ENCODE measurements around the gene PRDM1.

The PRDM1 gene

DNA sequence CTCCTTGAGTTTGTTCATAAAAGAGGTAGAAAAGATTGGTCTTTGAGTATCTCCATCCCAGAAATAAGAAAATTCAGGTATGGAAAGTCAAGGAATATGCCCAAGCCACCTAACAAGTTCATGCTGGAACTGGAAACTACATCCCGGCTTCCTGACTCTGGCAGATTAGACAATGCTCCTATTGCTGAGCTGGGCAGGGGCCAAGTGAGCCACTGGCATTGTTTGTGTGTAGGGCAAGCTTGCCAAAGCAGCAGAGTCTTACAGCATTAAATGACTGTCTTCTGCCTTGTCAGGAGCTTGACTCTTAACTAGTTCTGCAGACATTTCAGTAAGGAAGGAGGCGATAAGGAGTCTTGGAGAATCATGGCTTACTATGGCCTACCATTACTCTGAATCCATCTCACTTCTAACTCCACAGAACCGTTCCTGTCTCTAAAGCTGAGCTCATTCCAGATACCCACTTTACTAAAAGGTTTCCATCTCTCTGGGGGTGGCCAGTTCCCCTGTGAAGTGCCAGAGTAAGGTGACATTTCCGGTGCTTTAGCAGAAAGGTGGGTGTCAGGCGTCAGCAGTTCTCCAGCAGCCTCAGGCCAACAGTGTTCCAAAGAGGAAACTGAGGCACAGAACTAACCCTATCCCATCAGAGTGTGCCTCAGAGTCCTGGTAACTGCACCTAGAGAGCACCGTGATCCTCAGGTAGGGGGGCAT lies 30.1 kb downstream of the PRDM1 start:
- H3K36me3 ChIP-seq (ENCODE audit: insufficient read depth, low read length), result no peaks in the 10 kb centered on the region
- H3K4me1 ChIP-seq (ENCODE audit: insufficient read depth, low read length), result peaks cover 7% of the 10 kb centered on the region
- H3K4me3 ChIP-seq (ENCODE audit: low read length), result no peak overlapping the region
- H2AFZ ChIP-seq (ENCODE audit: low read depth, low read length), result no peak overlapping the region
- H3K27me3 ChIP-seq (ENCODE audit: insufficient read depth, low read length), result peaks cover 2% of the 10 kb centered on the region
- H3K9me3 ChIP-seq (ENCODE audit: low read length), result no peaks in the 10 kb centered on the region

DNA sequence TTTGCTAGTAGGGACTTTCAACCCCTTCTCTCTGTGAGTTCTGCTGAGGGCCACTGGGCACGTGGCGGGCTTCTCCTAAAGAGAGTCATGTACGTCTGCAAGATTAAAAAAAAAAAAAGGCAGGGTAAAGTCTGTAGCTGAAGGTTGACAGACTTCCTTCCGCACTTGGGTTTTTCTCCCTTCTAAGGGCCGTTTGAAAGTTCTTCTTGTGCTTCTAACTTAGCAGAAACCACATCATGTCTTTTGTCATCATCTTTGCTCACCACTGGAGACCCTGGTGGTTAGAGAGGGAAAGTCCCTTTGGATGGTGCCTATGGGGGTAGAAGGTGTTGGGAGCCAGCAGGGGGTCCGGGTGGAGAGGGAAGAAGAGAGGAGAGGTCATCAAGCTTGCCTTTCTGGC lies 31.4 kb downstream of the PRDM1 start:
- H2AFZ ChIP-seq (ENCODE audit: low read depth, low read length), result no peak overlapping the region
- peaks cover 2% of the 10 kb centered on the region for H3K27me3 ChIP-seq (ENCODE audit: insufficient read depth, low read length)
- no peak overlapping the region for H3K4me3 ChIP-seq (ENCODE audit: low read length)
- peaks cover 7% of the 10 kb centered on the region for H3K4me1 ChIP-seq (ENCODE audit: insufficient read depth, low read length)
- no peaks in the 10 kb centered on the region for H3K9me3 ChIP-seq (ENCODE audit: low read length)
- H3K36me3 ChIP-seq (ENCODE audit: insufficient read depth, low read length), result no peaks in the 10 kb centered on the region

DNA sequence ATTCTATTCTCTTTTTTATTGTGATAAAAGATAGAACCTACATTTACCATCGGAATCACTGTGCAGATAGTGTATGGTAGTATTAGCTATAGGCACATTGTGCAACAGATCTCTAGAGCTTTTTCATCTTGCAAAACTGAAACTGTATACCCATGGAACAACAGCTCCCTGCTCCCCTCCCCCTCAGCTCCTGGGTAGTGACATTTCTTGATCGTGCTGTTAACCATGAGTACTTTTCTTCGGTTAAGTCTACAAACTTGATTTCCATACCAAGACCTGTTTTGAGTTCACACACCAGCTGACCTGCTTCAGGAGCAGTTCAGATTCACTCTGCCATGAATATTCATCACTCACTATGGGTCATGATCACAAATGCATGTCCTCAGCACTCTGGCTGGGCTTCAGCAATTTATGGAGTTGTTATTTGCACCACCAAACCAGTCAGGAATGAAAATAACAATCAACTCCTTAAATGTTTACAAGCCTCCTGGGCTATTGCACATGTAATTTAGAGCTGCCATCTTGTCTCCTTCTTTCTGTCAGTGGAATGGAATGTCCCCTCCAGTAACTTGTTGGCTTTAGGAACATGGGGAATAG lies 32.8 kb downstream of the PRDM1 start:
- Histone ChIP-seq H3K4me3 (ENCODE audit: low read length) (no peak overlapping the region), H3K4me1 (ENCODE audit: insufficient read depth, low read length) (peaks cover 7% of the 10 kb centered on the region), H3K36me3 (ENCODE audit: insufficient read depth, low read length) (no peaks in the 10 kb centered on the region), H3K27me3 (ENCODE audit: insufficient read depth, low read length) (no peaks in the 10 kb centered on the region), H3K9me3 (ENCODE audit: low read length) (no peaks in the 10 kb centered on the region), H2AFZ (ENCODE audit: low read depth, low read length) (no peak overlapping the region)

DNA sequence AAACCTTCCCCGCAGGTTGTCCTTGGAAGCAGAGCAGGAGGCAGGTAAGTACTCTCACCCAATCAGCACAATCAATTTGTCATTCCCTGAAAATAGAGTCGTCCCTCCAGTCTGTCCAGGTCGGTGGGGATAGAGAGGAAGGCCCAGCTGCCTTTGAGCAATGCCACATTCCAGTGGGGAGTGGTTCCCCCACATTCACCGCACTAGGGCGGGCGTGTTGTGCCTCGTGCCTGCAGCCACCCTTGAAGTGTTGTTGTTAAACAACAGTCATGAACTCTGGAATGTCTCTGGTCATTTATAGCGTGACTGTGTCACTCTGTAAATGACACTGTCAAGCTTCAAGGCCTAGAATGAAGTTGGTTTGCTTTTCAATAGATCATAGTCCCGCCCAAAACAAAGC lies 33.4 kb downstream of the PRDM1 start:
- Histone ChIP-seq H3K36me3 (ENCODE audit: insufficient read depth, low read length) (no peaks in the 10 kb centered on the region), H2AFZ (ENCODE audit: low read depth, low read length) (no peak overlapping the region), H3K9me3 (ENCODE audit: low read length) (no peaks in the 10 kb centered on the region), H3K27me3 (ENCODE audit: insufficient read depth, low read length) (no peaks in the 10 kb centered on the region), H3K4me1 (ENCODE audit: insufficient read depth, low read length) (peaks cover 7% of the 10 kb centered on the region), H3K4me3 (ENCODE audit: low read length) (no peak overlapping the region)

DNA sequence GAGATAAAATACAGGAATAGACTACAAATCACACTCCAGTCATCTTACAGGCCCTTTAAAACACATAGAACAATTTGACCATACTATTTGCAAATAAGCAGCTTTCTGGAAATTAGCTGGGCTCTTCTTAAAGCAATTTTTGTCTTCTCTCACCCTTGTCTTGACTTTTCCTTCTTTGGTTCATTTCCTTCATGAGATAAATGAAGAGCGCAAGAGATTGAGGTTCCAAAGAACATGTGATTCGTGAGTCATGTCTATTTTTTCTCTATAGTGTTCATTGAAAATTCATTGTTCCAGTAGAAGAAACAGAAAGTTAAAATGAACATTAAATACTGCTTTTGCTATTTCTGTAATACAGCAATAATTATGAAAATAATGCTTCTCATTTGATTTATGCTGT lies 33.9 kb downstream of the PRDM1 start:
- H2AFZ ChIP-seq (ENCODE audit: low read depth, low read length), result no peak overlapping the region
- H3K36me3 ChIP-seq (ENCODE audit: insufficient read depth, low read length), result no peaks in the 10 kb centered on the region
- no peak overlapping the region for H3K4me3 ChIP-seq (ENCODE audit: low read length)
- H3K9me3 ChIP-seq (ENCODE audit: low read length), result no peaks in the 10 kb centered on the region
- H3K4me1 ChIP-seq (ENCODE audit: insufficient read depth, low read length), result peaks cover 7% of the 10 kb centered on the region
- peaks cover 4% of the 10 kb centered on the region for H3K27me3 ChIP-seq (ENCODE audit: insufficient read depth, low read length)

DNA sequence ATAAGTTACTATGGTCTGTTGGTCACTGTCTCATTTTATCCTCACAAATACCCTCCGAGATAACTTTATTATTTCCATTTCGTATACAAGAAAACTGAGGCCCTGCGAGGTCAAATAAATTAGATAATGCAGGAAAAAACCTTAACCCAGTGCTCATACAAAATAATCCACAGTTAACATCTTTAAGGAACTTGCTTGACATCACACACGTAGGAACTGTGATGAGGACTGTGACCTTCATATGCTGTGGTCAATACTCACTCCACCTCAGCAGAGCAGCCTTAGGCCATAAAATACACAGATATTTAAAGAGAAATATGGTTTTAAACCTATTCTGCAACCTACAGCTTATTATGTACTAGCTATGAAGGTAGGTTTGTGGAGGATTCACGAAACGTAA lies 34.3 kb downstream of the PRDM1 start:
- H3K4me1 ChIP-seq (ENCODE audit: insufficient read depth, low read length), result peaks cover 7% of the 10 kb centered on the region
- H2AFZ ChIP-seq (ENCODE audit: low read depth, low read length), result no peak overlapping the region
- no peaks in the 10 kb centered on the region for H3K9me3 ChIP-seq (ENCODE audit: low read length)
- no peak overlapping the region for H3K4me3 ChIP-seq (ENCODE audit: low read length)
- H3K27me3 ChIP-seq (ENCODE audit: insufficient read depth, low read length), result peaks cover 6% of the 10 kb centered on the region
- no peaks in the 10 kb centered on the region for H3K36me3 ChIP-seq (ENCODE audit: insufficient read depth, low read length)

DNA sequence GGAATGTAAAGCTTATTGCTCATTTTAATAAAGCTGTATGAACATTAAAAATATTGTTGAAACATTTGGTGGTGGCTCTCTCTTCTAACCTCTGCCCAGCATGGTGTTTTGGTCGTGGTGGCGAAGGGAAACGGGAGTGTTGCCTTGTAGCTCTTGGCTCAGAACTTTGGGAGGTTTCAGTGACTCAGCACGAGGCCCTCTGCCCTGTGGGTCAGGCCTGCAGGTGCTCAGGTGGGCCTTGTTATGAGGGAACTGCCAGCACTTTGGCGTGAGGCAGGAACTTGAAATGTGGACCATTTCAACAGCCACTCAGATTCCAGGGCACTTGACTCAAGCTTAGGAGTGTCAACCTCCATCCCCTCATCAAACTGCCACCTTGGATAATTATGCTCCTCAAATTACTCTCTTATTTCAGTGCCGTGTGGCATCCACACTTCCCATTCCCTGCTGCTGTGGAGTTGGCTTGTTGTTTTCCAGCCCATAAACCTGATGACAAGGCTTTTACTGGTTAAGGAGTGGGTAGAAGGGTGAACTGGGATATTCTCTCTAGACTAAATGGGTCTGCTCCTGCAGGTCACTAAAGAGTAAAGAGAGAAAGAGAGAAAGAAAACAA lies 36.3 kb downstream of the PRDM1 start:
- no peak overlapping the region for H3K4me3 ChIP-seq (ENCODE audit: low read length)
- H3K36me3 ChIP-seq (ENCODE audit: insufficient read depth, low read length), result no peaks in the 10 kb centered on the region
- H3K9me3 ChIP-seq (ENCODE audit: low read length), result no peaks in the 10 kb centered on the region
- peaks cover 7% of the 10 kb centered on the region for H3K4me1 ChIP-seq (ENCODE audit: insufficient read depth, low read length)
- peaks cover 6% of the 10 kb centered on the region for H3K27me3 ChIP-seq (ENCODE audit: insufficient read depth, low read length)
- no peak overlapping the region for H2AFZ ChIP-seq (ENCODE audit: low read depth, low read length)

DNA sequence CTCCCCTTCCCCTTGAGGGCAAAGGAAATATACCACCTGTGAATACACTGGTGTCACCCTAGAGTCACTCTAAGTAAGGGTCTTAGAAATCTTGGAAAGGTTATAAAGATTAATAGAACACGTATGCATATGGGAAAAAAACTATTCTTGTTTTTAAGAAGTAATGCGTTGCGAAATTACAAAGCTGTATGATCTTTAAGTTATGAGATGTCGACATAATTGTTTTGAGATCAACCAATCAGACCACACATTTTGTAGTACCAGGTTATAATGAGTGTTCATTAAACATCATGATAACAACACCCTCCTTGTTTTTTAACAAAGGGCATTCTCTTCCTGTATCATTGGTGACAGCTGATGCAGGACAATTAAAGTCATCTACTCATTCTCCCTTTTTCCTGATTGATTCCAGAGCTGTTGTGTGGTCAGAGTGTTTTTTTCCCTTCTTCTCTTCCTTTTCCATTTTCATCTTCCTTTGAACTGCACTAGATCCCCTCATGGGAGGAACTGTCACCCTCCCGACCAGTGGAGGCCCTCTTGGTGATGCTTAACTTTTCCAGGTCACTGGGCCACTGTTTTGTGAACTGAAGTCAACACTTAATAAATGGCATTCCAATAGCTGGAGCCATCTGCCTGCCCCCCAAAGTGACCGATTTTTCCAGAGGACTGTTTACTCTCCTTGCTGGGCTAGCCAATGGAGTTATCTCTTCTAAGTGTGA lies 37.0 kb downstream of the PRDM1 start:
- H3K36me3 ChIP-seq (ENCODE audit: insufficient read depth, low read length), result no peaks in the 10 kb centered on the region

DNA sequence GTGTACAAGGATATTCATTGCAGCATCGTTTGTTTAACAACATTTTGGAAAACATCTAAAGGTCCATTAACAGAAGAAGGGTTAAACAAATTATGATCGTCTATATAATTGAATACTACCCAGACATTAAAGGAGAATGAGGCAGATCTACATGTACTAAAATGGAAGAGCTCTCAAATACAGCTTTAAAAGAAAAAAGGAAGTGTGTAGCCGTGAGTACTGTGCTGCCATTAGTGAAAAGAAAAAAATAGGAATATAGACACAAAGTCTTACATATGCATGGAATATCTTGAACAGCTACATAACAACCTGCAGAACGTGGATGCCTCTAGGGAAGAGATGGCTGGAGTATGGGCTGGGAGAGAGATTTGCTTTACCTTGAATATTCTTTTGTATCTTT lies 37.9 kb downstream of the PRDM1 start:
- no peak overlapping the region for H3K4me3 ChIP-seq (ENCODE audit: low read length)
- H2AFZ ChIP-seq (ENCODE audit: low read depth, low read length), result no peak overlapping the region
- no peaks in the 10 kb centered on the region for H3K9me3 ChIP-seq (ENCODE audit: low read length)
- H3K36me3 ChIP-seq (ENCODE audit: insufficient read depth, low read length), result no peaks in the 10 kb centered on the region
- H3K4me1 ChIP-seq (ENCODE audit: insufficient read depth, low read length), result peaks cover 7% of the 10 kb centered on the region
- H3K27me3 ChIP-seq (ENCODE audit: insufficient read depth, low read length), result peaks cover 6% of the 10 kb centered on the region

More for the DNA sequence above, 37.0 kb downstream of the PRDM1 start:
- Histone ChIP-seq H3K9me3 (ENCODE audit: low read length) (no peaks in the 10 kb centered on the region), H3K4me3 (ENCODE audit: low read length) (no peak overlapping the region), H3K27me3 (ENCODE audit: insufficient read depth, low read length) (peaks cover 6% of the 10 kb centered on the region), H2AFZ (ENCODE audit: low read depth, low read length) (no peak overlapping the region), H3K4me1 (ENCODE audit: insufficient read depth, low read length) (peaks cover 7% of the 10 kb centered on the region)

DNA sequence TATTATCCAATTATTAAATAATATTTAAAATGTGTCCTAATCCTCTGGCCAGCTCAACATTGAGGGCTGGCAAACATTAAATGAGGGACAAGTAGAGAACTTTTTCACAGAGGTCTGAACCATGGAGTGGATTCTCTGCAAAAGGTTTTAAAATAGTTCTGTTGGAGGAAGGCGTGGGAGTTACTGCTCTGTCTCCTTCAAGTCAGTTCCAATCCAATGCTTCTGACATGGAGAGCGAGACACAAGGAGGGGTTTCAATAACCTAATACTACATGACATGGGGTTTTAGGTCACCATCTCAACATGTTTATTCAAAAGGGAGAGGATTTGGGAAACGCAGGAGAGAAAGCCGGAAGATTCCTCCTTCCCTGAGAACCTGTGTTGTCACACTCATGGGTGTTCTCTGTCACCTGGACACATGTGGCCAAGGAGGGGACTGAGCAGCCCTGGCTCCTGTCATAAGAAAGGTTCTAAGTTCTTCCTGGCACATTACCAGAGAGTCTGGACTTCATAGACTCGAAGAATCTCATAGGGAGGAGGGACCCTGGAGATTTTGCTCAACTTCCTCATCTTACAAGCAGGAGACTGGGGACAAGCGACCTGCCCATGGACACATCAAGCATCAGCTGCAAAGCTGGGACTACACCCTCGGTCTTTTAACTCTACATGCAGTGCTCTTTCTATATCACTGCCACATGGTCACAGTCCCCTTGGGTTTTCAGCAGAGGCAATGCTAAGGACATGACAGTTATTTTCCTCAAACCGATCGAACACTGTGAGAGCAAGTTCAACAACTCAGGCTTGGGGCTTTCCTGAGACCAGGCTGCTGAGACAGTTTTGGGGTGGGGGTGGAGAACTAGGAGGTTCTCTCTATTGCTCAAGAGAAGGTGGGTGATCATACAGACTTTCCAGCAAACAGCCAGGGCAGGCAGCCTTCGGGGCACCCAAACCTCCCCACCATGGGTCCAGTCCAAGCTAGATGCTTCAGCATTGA lies 38.6 kb downstream of the PRDM1 start:
- no peak overlapping the region for H3K4me3 ChIP-seq (ENCODE audit: low read length)
- H2AFZ ChIP-seq (ENCODE audit: low read depth, low read length), result no peak overlapping the region
- H3K9me3 ChIP-seq (ENCODE audit: low read length), result no peaks in the 10 kb centered on the region
- peaks cover 1% of the 10 kb centered on the region for H3K4me1 ChIP-seq (ENCODE audit: insufficient read depth, low read length)
- H3K27me3 ChIP-seq (ENCODE audit: insufficient read depth, low read length), result peaks cover 6% of the 10 kb centered on the region
- no peaks in the 10 kb centered on the region for H3K36me3 ChIP-seq (ENCODE audit: insufficient read depth, low read length)

DNA sequence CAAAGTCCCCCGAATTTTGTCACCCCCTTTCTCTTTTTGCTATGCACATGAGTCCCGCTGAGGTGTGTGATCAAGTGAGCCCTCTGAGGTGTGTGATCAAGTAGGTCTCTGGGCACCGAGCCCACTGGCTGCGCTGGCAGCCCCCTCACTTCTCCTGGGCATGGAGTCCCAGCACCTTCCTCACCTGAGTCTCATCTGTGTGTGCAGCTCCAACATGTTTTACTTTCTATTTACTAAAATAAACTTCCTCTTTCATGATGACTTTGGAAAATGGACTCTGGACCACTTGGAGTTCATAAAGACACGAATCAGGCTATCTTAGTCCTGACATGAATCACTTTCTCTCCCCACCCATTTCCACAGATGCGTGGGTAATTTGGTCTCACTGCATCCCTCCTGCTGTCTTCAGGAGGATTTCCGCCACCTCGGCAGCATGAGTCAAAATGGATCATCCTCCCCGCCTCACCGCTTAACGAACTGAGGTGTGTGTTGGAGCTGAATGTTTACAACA lies 39.8 kb downstream of the PRDM1 start:
- Histone ChIP-seq H2AFZ (ENCODE audit: low read depth, low read length) (no peak overlapping the region), H3K4me3 (ENCODE audit: low read length) (no peak overlapping the region), H3K9me3 (ENCODE audit: low read length) (no peaks in the 10 kb centered on the region), H3K27me3 (ENCODE audit: insufficient read depth, low read length) (peaks cover 6% of the 10 kb centered on the region), H3K36me3 (ENCODE audit: insufficient read depth, low read length) (no peaks in the 10 kb centered on the region), H3K4me1 (ENCODE audit: insufficient read depth, low read length) (no peaks in the 10 kb centered on the region)

DNA sequence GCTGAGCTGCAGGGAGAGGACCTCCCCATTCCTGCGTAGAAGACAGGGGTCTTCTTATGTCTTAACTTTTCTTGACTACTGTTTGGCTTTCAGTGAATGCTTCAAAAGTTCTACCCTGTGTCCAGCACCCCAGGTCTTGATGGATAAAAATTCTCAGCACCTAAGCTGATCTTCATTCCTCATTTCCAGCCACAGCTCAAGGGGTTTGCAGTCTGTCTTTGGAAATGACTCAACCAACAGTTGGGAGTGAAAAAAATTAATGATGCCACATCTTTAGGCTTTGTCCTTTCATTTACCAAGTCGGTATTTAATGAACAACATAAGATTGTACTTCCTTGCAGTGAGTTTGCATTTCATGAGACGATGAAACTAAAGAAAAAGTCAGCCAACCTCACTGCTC lies 40.3 kb downstream of the PRDM1 start:
- Histone ChIP-seq H3K4me3 (ENCODE audit: low read length) (no peak overlapping the region), H3K4me1 (ENCODE audit: insufficient read depth, low read length) (no peaks in the 10 kb centered on the region), H3K9me3 (ENCODE audit: low read length) (no peaks in the 10 kb centered on the region), H3K27me3 (ENCODE audit: insufficient read depth, low read length) (peaks cover 6% of the 10 kb centered on the region), H2AFZ (ENCODE audit: low read depth, low read length) (no peak overlapping the region), H3K36me3 (ENCODE audit: insufficient read depth, low read length) (no peaks in the 10 kb centered on the region)
